Measurements from ENCODE around the gene PRKAR2B.

Gene PRKAR2B

DNA sequence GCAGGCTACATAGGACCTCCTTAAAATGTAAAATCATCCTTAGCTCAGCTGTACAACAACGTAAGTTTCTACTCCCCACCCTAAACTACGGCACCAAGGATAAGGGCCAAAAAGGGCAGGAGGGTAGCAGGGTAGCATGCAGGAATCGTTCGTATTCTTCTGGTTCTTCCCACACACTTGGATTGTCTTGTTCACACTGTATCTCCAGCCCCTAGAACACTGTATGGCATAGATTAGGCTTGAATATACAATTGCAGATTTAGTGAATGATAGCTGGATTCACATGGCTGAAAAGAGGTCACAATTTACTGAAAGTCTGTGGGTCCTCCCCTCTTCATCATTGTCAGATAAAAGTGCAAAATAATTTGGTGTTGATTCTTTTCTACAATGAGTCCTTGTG is 28.2 kb upstream of the PRKAR2B start:
- no peak overlapping the region for H2AFZ ChIP-seq (ENCODE audit: insufficient read depth, low read length, poor library complexity)
- H2AK5ac ChIP-seq (ENCODE audit: low read length) = no peak overlapping the region
- peaks cover 0 to 2% of the 10 kb centered on the region in 2 experiments for H3K4me1 ChIP-seq (ENCODE audit: control insufficient read depth in 1 of 2, insufficient read depth in 2 of 2, low read length in 2 of 2)
- H4K8ac ChIP-seq (ENCODE audit: low read depth, low read length) = no peak overlapping the region
- H3K9ac ChIP-seq (ENCODE audit: low read length) = no peak overlapping the region
- H2BK12ac ChIP-seq (ENCODE audit: low read length) = no peak overlapping the region
- no peak overlapping the region for H4K91ac ChIP-seq (ENCODE audit: low read depth, low read length)
- no peak overlapping the region for H3K18ac ChIP-seq (ENCODE audit: low read length)
- H3K27me3 ChIP-seq (ENCODE audit: insufficient read depth, low read length) = no peaks in the 10 kb centered on the region
- no peak overlapping the region for H3K14ac ChIP-seq (ENCODE audit: low read length)
- H3K4ac ChIP-seq (ENCODE audit: low read depth, low read length) = no peak overlapping the region
- no peaks in the 10 kb centered on the region for H3K79me2 ChIP-seq (ENCODE audit: control insufficient read depth, insufficient read depth, low read length, poor library complexity)
- no peak overlapping the region for H2BK5ac ChIP-seq (ENCODE audit: low read depth, low read length, poor library complexity)
- no peak overlapping the region for H3K23ac ChIP-seq (ENCODE audit: low read length)
- no peak overlapping the region for H4K12ac ChIP-seq (ENCODE audit: low read depth, low read length)
- DNase-seq = no peak
- no peaks in the 10 kb centered on the region for H3K79me1 ChIP-seq (ENCODE audit: low read length)
- H3K4me3 ChIP-seq (ENCODE audit: low read depth, low read length) = no peak overlapping the region
- H3K9me3 ChIP-seq (ENCODE audit: insufficient read depth, low read depth, low read length) = no peaks in the 10 kb centered on the region
- no CpG with 5 or more reads among the region's 4 CpGs for WGBS (ENCODE audit: extremely low coverage, insufficient coverage, insufficient read length)
- no peak overlapping the region for H3K4me2 ChIP-seq (ENCODE audit: low read length)
- H2BK120ac ChIP-seq (ENCODE audit: insufficient read depth, low read length, poor library complexity) = no peak overlapping the region
- no peak overlapping the region for H3K27ac ChIP-seq (ENCODE audit: low read depth, low read length)
- H3K36me3 ChIP-seq (ENCODE audit: control insufficient read depth in 1 of 2, insufficient read depth in 2 of 2, low read length in 2 of 2) = no peaks in the 10 kb centered on the region

GRCh38 chr7:107017965-107018719 is 26.4 kb upstream of the PRKAR2B start:
- Histone ChIP-seq H2AK5ac (ENCODE audit: low read length) (no peak overlapping the region), H3K4me3 (ENCODE audit: low read depth, low read length) (no peak overlapping the region), H3K18ac (ENCODE audit: low read length) (no peak overlapping the region), H3K9ac (ENCODE audit: low read length) (no peak overlapping the region), H4K12ac (ENCODE audit: low read depth, low read length) (no peak overlapping the region), H3K79me1 (ENCODE audit: low read length) (no peaks in the 10 kb centered on the region), H3K36me3 (ENCODE audit: control insufficient read depth in 1 of 2, insufficient read depth in 2 of 2, low read length in 2 of 2) (no peaks in the 10 kb centered on the region), H2BK12ac (ENCODE audit: low read length) (no peak overlapping the region), H3K27me3 (ENCODE audit: insufficient read depth, low read length) (no peaks in the 10 kb centered on the region), H3K4me2 (ENCODE audit: low read length) (no peak overlapping the region), H3K27ac (ENCODE audit: low read depth, low read length) (no peak overlapping the region), H4K8ac (ENCODE audit: low read depth, low read length) (no peak overlapping the region), H3K4me1 (ENCODE audit: control insufficient read depth in 1 of 2, insufficient read depth in 2 of 2, low read length in 2 of 2) (peaks cover 0 to 2% of the 10 kb centered on the region in 2 experiments), H3K4ac (ENCODE audit: low read depth, low read length) (no peak overlapping the region), H4K91ac (ENCODE audit: low read depth, low read length) (no peak overlapping the region), H2AFZ (ENCODE audit: insufficient read depth, low read length, poor library complexity) (no peak overlapping the region), H3K14ac (ENCODE audit: low read length) (no peak overlapping the region), H3K23ac (ENCODE audit: low read length) (no peak overlapping the region), H3K9me3 (ENCODE audit: insufficient read depth, low read depth, low read length) (no peaks in the 10 kb centered on the region), H2BK120ac (ENCODE audit: insufficient read depth, low read length, poor library complexity) (no peak overlapping the region), H2BK5ac (ENCODE audit: low read depth, low read length, poor library complexity) (no peak overlapping the region), H3K79me2 (ENCODE audit: control insufficient read depth, insufficient read depth, low read length, poor library complexity) (no peaks in the 10 kb centered on the region)
- WGBS (ENCODE audit: extremely low coverage, insufficient coverage, insufficient read length) = no CpG with 5 or more reads among the region's 2 CpGs
- no peak for DNase-seq

DNA sequence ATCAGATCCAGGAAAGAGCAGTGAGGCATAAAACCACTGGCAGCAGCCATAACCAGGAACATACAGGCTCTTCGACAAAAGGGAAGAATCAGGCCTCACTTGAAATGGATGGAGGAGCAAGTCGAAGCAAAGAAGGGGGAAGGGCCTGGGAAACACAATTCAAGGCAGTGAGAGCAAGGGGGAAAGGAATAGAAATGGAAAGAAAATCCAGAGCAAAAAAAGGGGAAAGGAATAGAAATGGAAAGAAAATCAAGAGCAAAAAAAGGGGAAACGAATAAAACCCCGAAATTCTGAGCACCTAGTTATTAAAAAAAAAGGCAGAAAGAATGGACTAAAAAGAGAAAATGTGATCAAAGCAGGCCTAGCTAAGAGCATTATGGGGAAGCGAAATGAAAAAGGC is 24.1 kb upstream of the PRKAR2B start:
- Histone ChIP-seq H3K79me1 (ENCODE audit: low read length) (no peaks in the 10 kb centered on the region), H3K79me2 (ENCODE audit: control insufficient read depth, insufficient read depth, low read length, poor library complexity) (no peaks in the 10 kb centered on the region), H3K27ac (ENCODE audit: low read depth, low read length) (no peak overlapping the region), H3K23ac (ENCODE audit: low read length) (no peak overlapping the region), H2BK5ac (ENCODE audit: low read depth, low read length, poor library complexity) (no peak overlapping the region), H3K9ac (ENCODE audit: low read length) (no peak overlapping the region), H3K14ac (ENCODE audit: low read length) (no peak overlapping the region), H4K8ac (ENCODE audit: low read depth, low read length) (no peak overlapping the region), H2AK5ac (ENCODE audit: low read length) (no peak overlapping the region), H2AFZ (ENCODE audit: insufficient read depth, low read length, poor library complexity) (no peak overlapping the region), H2BK120ac (ENCODE audit: insufficient read depth, low read length, poor library complexity) (no peak overlapping the region), H3K27me3 (ENCODE audit: insufficient read depth, low read length) (no peaks in the 10 kb centered on the region), H3K18ac (ENCODE audit: low read length) (no peak overlapping the region), H3K4me1 (ENCODE audit: control insufficient read depth in 1 of 2, insufficient read depth in 2 of 2, low read length in 2 of 2) (peaks cover 0 to 3% of the 10 kb centered on the region in 2 experiments), H3K36me3 (ENCODE audit: control insufficient read depth in 1 of 2, insufficient read depth in 2 of 2, low read length in 2 of 2) (no peaks in the 10 kb centered on the region), H3K4me3 (ENCODE audit: low read depth, low read length) (no peak overlapping the region), H3K4me2 (ENCODE audit: low read length) (no peak overlapping the region), H4K12ac (ENCODE audit: low read depth, low read length) (no peak overlapping the region), H2BK12ac (ENCODE audit: low read length) (no peak overlapping the region), H3K4ac (ENCODE audit: low read depth, low read length) (no peak overlapping the region), H3K9me3 (ENCODE audit: insufficient read depth, low read depth, low read length) (no peaks in the 10 kb centered on the region), H4K91ac (ENCODE audit: low read depth, low read length) (no peak overlapping the region)
- no CpG with 5 or more reads among the region's 5 CpGs for WGBS (ENCODE audit: extremely low coverage, insufficient coverage, insufficient read length)
- DNase-seq = no peak

- no peak overlapping the region for H2AFZ ChIP-seq (ENCODE audit: insufficient read depth, low read length, poor library complexity)
- no peak overlapping the region for H2BK12ac ChIP-seq (ENCODE audit: low read length)
- H4K8ac ChIP-seq (ENCODE audit: low read depth, low read length) = no peak overlapping the region
- no peaks in the 10 kb centered on the region for H3K9me3 ChIP-seq (ENCODE audit: insufficient read depth, low read depth, low read length)
- no peak overlapping the region for H3K4ac ChIP-seq (ENCODE audit: low read depth, low read length)
- H3K27ac ChIP-seq (ENCODE audit: low read depth, low read length) = no peak overlapping the region
- no peak for DNase-seq
- H3K23ac ChIP-seq (ENCODE audit: low read length) = no peak overlapping the region
- no peak overlapping the region for H4K91ac ChIP-seq (ENCODE audit: low read depth, low read length)
- H3K4me1 ChIP-seq (ENCODE audit: control insufficient read depth in 1 of 2, insufficient read depth in 2 of 2, low read length in 2 of 2) = peaks cover 0 to 5% of the 10 kb centered on the region in 2 experiments
- H2BK5ac ChIP-seq (ENCODE audit: low read depth, low read length, poor library complexity) = no peak overlapping the region
- no peak overlapping the region for H3K4me2 ChIP-seq (ENCODE audit: low read length)
- H4K12ac ChIP-seq (ENCODE audit: low read depth, low read length) = no peak overlapping the region
- no peak overlapping the region for H3K18ac ChIP-seq (ENCODE audit: low read length)
- no peak overlapping the region for H3K4me3 ChIP-seq (ENCODE audit: low read depth, low read length)
- no peaks in the 10 kb centered on the region for H3K79me2 ChIP-seq (ENCODE audit: control insufficient read depth, insufficient read depth, low read length, poor library complexity)
- H3K9ac ChIP-seq (ENCODE audit: low read length) = no peak overlapping the region
- no peak overlapping the region for H3K14ac ChIP-seq (ENCODE audit: low read length)
- H2BK120ac ChIP-seq (ENCODE audit: insufficient read depth, low read length, poor library complexity) = no peak overlapping the region
- no peaks in the 10 kb centered on the region for H3K27me3 ChIP-seq (ENCODE audit: insufficient read depth, low read length)
- H3K36me3 ChIP-seq (ENCODE audit: control insufficient read depth in 1 of 2, insufficient read depth in 2 of 2, low read length in 2 of 2) = no peaks in the 10 kb centered on the region
- WGBS (ENCODE audit: extremely low coverage, insufficient coverage, insufficient read length) = no CpG with 5 or more reads among the region's 3 CpGs
- no peak overlapping the region for H2AK5ac ChIP-seq (ENCODE audit: low read length)
- H3K79me1 ChIP-seq (ENCODE audit: low read length) = no peaks in the 10 kb centered on the region
Observed at GRCh38 chr7:107021600-107021999, 22.9 kb upstream of the PRKAR2B start.
